Smooth muscle cell of the pulmonary artery (primary cell): ENCODE results near the gene USP17L21. TPM values are rescaled to one million over a fixed set of nuclear protein-coding genes. Genes with fewer than 3 reads are reported as not detected.

ENCODE experiments used
- total RNA-seq: library from RNA; depleted of rRNA; stranded (reverse); fragments of >200 nt; gene quantifications from 2 replicates; pipeline ENCODE4 v1.2.3, GENCODE V29; 2014

USP17L21 gene
- total RNA-seq = not detected in 2 replicates

GRCh38 chr4:9262572-9262971, at the start of gene USP17L21:
Gene USP17L21, plus strand, starts transcription at chr4:9262872. Its CDS starts 0 bp downstream, at chr4:9262872.

GRCh38 chr4:9215105-9215504, 47.6 kb upstream of the USP17L21 start, which contains the start of gene USP17L11:
Gene USP17L11, plus strand, starts transcription at chr4:9215405. Its CDS starts 0 bp downstream, at chr4:9215405.

GRCh38 chr4:9219852-9220251, 42.8 kb upstream of the USP17L21 start, which contains the start of gene USP17L12:
Gene USP17L12, plus strand, starts transcription at chr4:9220152. Its CDS starts 0 bp downstream, at chr4:9220152.

GRCh38 chr4:9224596-9224995, 38.1 kb upstream of the USP17L21 start, which contains the start of gene USP17L13:
Gene USP17L13, plus strand, starts transcription at chr4:9224896. Its CDS starts 0 bp downstream, at chr4:9224896.

GRCh38 chr4:9234085-9234484, 28.6 kb upstream of the USP17L21 start, which contains the start of gene USP17L15:
Gene USP17L15, plus strand, starts transcription at chr4:9234385. Its CDS starts 0 bp downstream, at chr4:9234385.

GRCh38 chr4:9243579-9243978, 19.1 kb upstream of the USP17L21 start, which contains the start of gene USP17L17:
Gene USP17L17, plus strand, starts transcription at chr4:9243879. Its CDS starts 0 bp downstream, at chr4:9243879.

GRCh38 chr4:9247953-9248680, 14.6 kb upstream of the USP17L21 start, which contains the start of gene USP17L18:
Gene USP17L18, plus strand, starts transcription at chr4:9248630. Its CDS starts 0 bp downstream, at chr4:9248630.

GRCh38 chr4:9253078-9253477, 9.6 kb upstream of the USP17L21 start, which contains the start of gene USP17L19:
Gene USP17L19, plus strand, starts transcription at chr4:9253378. Its CDS starts 0 bp downstream, at chr4:9253378.

GRCh38 chr4:9257824-9258223, 4.8 kb upstream of the USP17L21 start, which contains the start of gene USP17L20:
Gene USP17L20, plus strand, starts transcription at chr4:9258124. Its CDS starts 0 bp downstream, at chr4:9258124.

GRCh38 chr4:9267319-9267718, 4.6 kb downstream of the USP17L21 start, which contains the start of gene USP17L22:
Gene USP17L22, plus strand, starts transcription at chr4:9267619. Its CDS starts 0 bp downstream, at chr4:9267619.

Other genes with a start within 250 kb of the USP17L21 start
- gene FAM90A26, start 92.5 kb upstream of the USP17L21 start, total RNA-seq = not detected in 2 replicates
- not detected in 2 replicates for gene USP17L10, start 52.2 kb upstream of the USP17L21 start, total RNA-seq
- not detected in 2 replicates for gene USP17L11, start 47.5 kb upstream of the USP17L21 start, total RNA-seq
- gene USP17L12, start 42.7 kb upstream of the USP17L21 start, total RNA-seq = not detected in 2 replicates
- not detected in 2 replicates for gene USP17L13, start 38.0 kb upstream of the USP17L21 start, total RNA-seq
- not detected in 2 replicates for gene USP17L15, start 28.5 kb upstream of the USP17L21 start, total RNA-seq
- not detected in 2 replicates for gene USP17L17, start 19.0 kb upstream of the USP17L21 start, total RNA-seq
- gene USP17L18, start 14.2 kb upstream of the USP17L21 start, total RNA-seq = not detected in 2 replicates
- gene USP17L19, start 9.5 kb upstream of the USP17L21 start, total RNA-seq = not detected in 2 replicates
- not detected in 2 replicates for gene USP17L20, start 4.7 kb upstream of the USP17L21 start, total RNA-seq
- not detected in 2 replicates for gene USP17L22, start 4.7 kb downstream of the USP17L21 start, total RNA-seq
- gene USP17L24, start 62.3 kb downstream of the USP17L21 start, total RNA-seq = not detected in 2 replicates
- not detected in 2 replicates for gene USP17L25, start 67.0 kb downstream of the USP17L21 start, total RNA-seq
- not detected in 2 replicates for gene USP17L26, start 71.8 kb downstream of the USP17L21 start, total RNA-seq
- gene USP17L5, start 76.5 kb downstream of the USP17L21 start, total RNA-seq = not detected in 2 replicates
- gene USP17L27, start 81.3 kb downstream of the USP17L21 start, total RNA-seq = not detected in 2 replicates
- gene USP17L28, start 86.0 kb downstream of the USP17L21 start, total RNA-seq = not detected in 2 replicates
- not detected in 2 replicates for gene USP17L29, start 90.8 kb downstream of the USP17L21 start, total RNA-seq
- gene USP17L30, start 100.3 kb downstream of the USP17L21 start, total RNA-seq = not detected in 2 replicates
- gene DEFB131A, start 181.5 kb downstream of the USP17L21 start, total RNA-seq = not detected in 2 replicates